H1 (cell line): Measurements from ENCODE around the gene PRKAR1B. TPM values are rescaled to one million over a fixed set of nuclear protein-coding genes. Genes with fewer than 3 reads are reported as not detected.

ENCODE experiments used
- CTCF ChIA-PET: fragments of 300-600 bp; sonication (Branson Sonifier 250); formaldehyde crosslinking; loops from one replicate; lab custom pipeline; 2021; ENCODE audit not compliant: partially characterized antibody; lab: Charles Lee
- POLR2A ChIA-PET: fragments of 300-600 bp; sonication (Branson Sonifier 250); formaldehyde crosslinking; loops from one replicate; lab custom pipeline; 2021; ENCODE audit warnings: inconsistent platforms; ENCODE audit not compliant: partially characterized antibody; lab: Charles Lee
- DNase-seq, 2 experiments: peaks; one replicate each; pipeline versions ENCODE4 v3.0.0 to v3.0.0-alpha.2; 2010 to 2022; ENCODE audit warnings: low spot score in 2 of 2, low read depth in 1 of 2, mixed read lengths in 1 of 2
- FAIRE-seq: peaks from 2 replicates; lab custom pipeline; 2011; peaks lifted over from hg19 to GRCh38; lab: Jason Lieb, UNC
- H2AFZ ChIP-seq: 2 replicates; pipeline ENCODE4 v1.8.1; 2012; ENCODE audit warnings: low read length, inconsistent platforms
- H2AK5ac ChIP-seq: 2 replicates; pipeline ENCODE4 v1.6.1; 2013; ENCODE audit warnings: low read depth, low read length
- H2BK120ac ChIP-seq: replicated peaks from 2 replicates; pipeline ENCODE3; 2013; ENCODE audit warnings: low read depth, low read length, inconsistent platforms
- H2BK12ac ChIP-seq: 2 replicates; pipeline ENCODE4 v1.6.1; 2013; ENCODE audit warnings: low read depth, low read length
- H2BK15ac ChIP-seq: 2 replicates; pipeline ENCODE4 v1.6.1; 2013; ENCODE audit warnings: low read length
- H2BK20ac ChIP-seq: 2 replicates; pipeline ENCODE4 v1.6.1; 2013; ENCODE audit warnings: low read length
- H2BK5ac ChIP-seq: 2 replicates; pipeline ENCODE4 v1.6.1; 2013; ENCODE audit warnings: low read depth, low read length
- H3K14ac ChIP-seq: 2 replicates; pipeline ENCODE4 v1.6.1; 2013; ENCODE audit warnings: inconsistent platforms; ENCODE audit not compliant: insufficient read length
- H3K18ac ChIP-seq: 2 replicates; pipeline ENCODE4 v1.6.1; 2013; ENCODE audit warnings: low read length; ENCODE audit errors: extremely low read depth
- H3K23ac ChIP-seq: 2 replicates; pipeline ENCODE4 v1.6.1; 2013; ENCODE audit warnings: inconsistent platforms; ENCODE audit not compliant: insufficient read length
- H3K23me2 ChIP-seq: 2 replicates; pipeline ENCODE4 v1.6.1; 2013; ENCODE audit warnings: low read depth, low read length
- H3K27ac ChIP-seq: 2 replicates; pipeline ENCODE4 v1.6.1; 2011; ENCODE audit warnings: low read depth, low read length, inconsistent platforms
- H3K27me3 ChIP-seq, 4 experiments: replicated peaks in 1 of 4; 1 replicate in 1 of 4; 2 replicates in 3 of 4; pipeline versions ENCODE4 v1.6.1 to v1.8.1; 2011 to 2013; ENCODE audit warnings: low read length in 3 of 4, mild to moderate bottlenecking in 3 of 4, inconsistent platforms in 2 of 4, mixed read lengths in 2 of 4, moderate library complexity in 1 of 4; ENCODE audit not compliant: control insufficient read depth in 3 of 4, insufficient read depth in 3 of 4; ENCODE audit errors: extremely low read depth in 1 of 4
- H3K36me3 ChIP-seq, 4 experiments: 2 replicates each; pipeline versions ENCODE4 v1.6.1 to v1.8.1; 2011 to 2013; ENCODE audit warnings: mild to moderate bottlenecking in 4 of 4, low read length in 3 of 4, moderate library complexity in 2 of 4, control low read depth in 1 of 4, inconsistent platforms in 1 of 4; ENCODE audit not compliant: insufficient read depth in 4 of 4, control insufficient read depth in 2 of 4
- H3K4ac ChIP-seq: replicated peaks from 2 replicates; pipeline ENCODE3; 2013; ENCODE audit warnings: low read length, low read depth, mixed read lengths, inconsistent platforms; ENCODE audit not compliant: insufficient read length
- H3K4me1 ChIP-seq, 4 experiments: replicated peaks in 1 of 4; 1 replicate in 1 of 4; 2 replicates in 3 of 4; pipeline versions ENCODE4 v1.6.1 to v1.8.1; 2011 to 2013; ENCODE audit warnings: low read length in 3 of 4, inconsistent platforms in 2 of 4, mixed read lengths in 1 of 4; ENCODE audit not compliant: insufficient read depth in 4 of 4, control insufficient read depth in 3 of 4
- H3K4me2 ChIP-seq, 2 experiments: 2 replicates each; pipeline versions ENCODE4 v1.6.1 to v1.8.1; 2011 to 2013; ENCODE audit warnings: low read depth in 2 of 2, low read length in 2 of 2, control low read depth in 1 of 2, inconsistent platforms in 1 of 2, mild to moderate bottlenecking in 1 of 2; ENCODE audit not compliant: insufficient read depth in 1 of 2
- H3K4me3 ChIP-seq, 4 experiments: fragments of 200-600, 300-600 bp in 1 of 4; sonication (generic), shearing (Covaris generic), sonication (Bioruptor Twin) in 1 of 4; 2 replicates each; pipeline versions ENCODE4 v1.5.1 to v1.8.1; 2011 to 2016; ENCODE audit warnings: low read length in 4 of 4, low read depth in 3 of 4, control low read depth in 2 of 4, inconsistent platforms in 2 of 4, mild to moderate bottlenecking in 2 of 4, mixed read lengths in 1 of 4, moderate library complexity in 1 of 4; ENCODE audit not compliant: insufficient read depth in 2 of 4; ENCODE audit errors: extremely low read depth in 1 of 4
- H3K56ac ChIP-seq: replicated peaks from 2 replicates; pipeline ENCODE3; 2013; ENCODE audit warnings: low read depth, mild to moderate bottlenecking, mixed read lengths, low read length, inconsistent platforms; ENCODE audit not compliant: insufficient read length
- H3K79me1 ChIP-seq: 2 replicates; pipeline ENCODE4 v1.6.1; 2013; ENCODE audit warnings: low read depth, low read length, control low read depth
- H3K79me2 ChIP-seq, 2 experiments: 2 replicates each; pipeline versions ENCODE4 v1.6.1 to v1.8.1; 2012 to 2013; ENCODE audit warnings: low read length in 2 of 2, mild to moderate bottlenecking in 2 of 2, inconsistent platforms in 1 of 2; ENCODE audit not compliant: insufficient read depth in 2 of 2, control insufficient read depth in 1 of 2
- H3K9ac ChIP-seq, 4 experiments: replicated peaks in 1 of 4; 1 replicate in 1 of 4; 2 replicates in 3 of 4; pipeline versions ENCODE4 v1.6.1 to v1.8.1; 2011 to 2013; ENCODE audit warnings: low read depth in 3 of 4, low read length in 3 of 4, control low read depth in 2 of 4, mild to moderate bottlenecking in 2 of 4, moderate library complexity in 2 of 4, inconsistent platforms in 1 of 4; ENCODE audit errors: extremely low read depth in 1 of 4
- H3K9me3 ChIP-seq, 2 experiments: 2 replicates each; pipeline versions ENCODE4 v1.6.1 to v1.8.1; 2012 to 2013; ENCODE audit warnings: mild to moderate bottlenecking in 2 of 2, moderate library complexity in 2 of 2, control low read depth in 1 of 2, inconsistent platforms in 1 of 2, low read depth in 1 of 2, low read length in 1 of 2, mixed read lengths in 1 of 2; ENCODE audit not compliant: insufficient read depth in 2 of 2
- H4K20me1 ChIP-seq, 2 experiments: replicated peaks in 1 of 2; 2 replicates each; pipeline versions ENCODE3 to v1.8.1; 2011 to 2013; ENCODE audit warnings: inconsistent platforms in 2 of 2, low read length in 2 of 2, mild to moderate bottlenecking in 1 of 2; ENCODE audit not compliant: insufficient read depth in 2 of 2, control insufficient read depth in 1 of 2
- H4K5ac ChIP-seq: 2 replicates; pipeline ENCODE4 v1.6.1; 2013; ENCODE audit warnings: low read length, low read depth, mixed read lengths, inconsistent platforms; ENCODE audit not compliant: insufficient read length
- H4K8ac ChIP-seq: 2 replicates; pipeline ENCODE4 v1.8.0; 2013; ENCODE audit warnings: mild to moderate bottlenecking, moderate library complexity, low read length, inconsistent platforms; ENCODE audit not compliant: insufficient read depth; ENCODE audit errors: extremely low read depth
- H4K91ac ChIP-seq: replicated peaks from 2 replicates; pipeline ENCODE3; 2013; ENCODE audit warnings: low read length, mixed read lengths, inconsistent platforms; ENCODE audit not compliant: insufficient read length
- EGR1 ChIP-seq: IDR thresholded peaks from 2 replicates; pipeline ENCODE4 v1.6.1; 2011; ENCODE audit warnings: low read depth, low read length, borderline replicate concordance
- KDM5A ChIP-seq: fragments of 200-600 bp; IDR thresholded peaks from 2 replicates; pipeline ENCODE4 v1.7.1; 2012; ENCODE audit warnings: mild to moderate bottlenecking, low read length, inconsistent platforms, mixed read lengths
- POLR2AphosphoS5 ChIP-seq: IDR thresholded peaks from 2 replicates; pipeline ENCODE4 v1.6.1; 2011; ENCODE audit warnings: low read depth, low read length
- WGBS, 2 experiments: shearing (Covaris generic) in 1 of 2; methylation state at CpG; one replicate each; pipeline versions ENCODE4 v1.1.6 to v1.1.7; 2013 to 2015; ENCODE audit warnings: low lambda C conversion rate in 2 of 2, mixed read lengths in 2 of 2, inconsistent platforms in 1 of 2, low coverage in 1 of 2, missing lambda C conversion rate in 1 of 2; ENCODE audit not compliant: insufficient replicate concordance in 2 of 2, insufficient coverage in 1 of 2, insufficient read length in 1 of 2; ENCODE audit errors: extremely low coverage in 1 of 2, missing lambda C conversion rate in 1 of 2; 5-methylcytosine and 5-hydroxymethylcytosine counted together
- long read RNA-seq, 2 experiments: library from RNA in 1 of 2; library from capped mRNA in 1 of 2; stranded (forward); transcript quantifications; one replicate each; pipeline ENCODE4 v2.0.0, GENCODE V29; 2021; ENCODE audit warnings: inconsistent platforms in 1 of 2
- polyA minus RNA-seq, 3 experiments: library from RNA; depleted of rRNA, polyadenylated mRNA; stranded (reverse); fragments of >200 nt; gene quantifications; 1 replicate in 2 of 3; 2 replicates in 1 of 3; pipeline ENCODE4 v1.2.3, GENCODE V29; 2011
- polyA plus RNA-seq, 7 experiments: library from polyadenylated mRNA; depleted of rRNA in 3 of 7; stranded (reverse) in 5 of 7; unstranded in 2 of 7; fragments of >200 nt in 5 of 7; fragments of 200-250 nt in 2 of 7; gene quantifications; 1 replicate in 5 of 7; 2 replicates in 1 of 7; 4 replicates in 1 of 7; pipeline versions ENCODE4 v1.2.1 to v1.2.3, GENCODE V29; 2011 to 2013; ENCODE audit warnings: missing spikeins in 2 of 7, mixed read lengths in 2 of 7
- total RNA-seq: library from RNA; stranded (reverse); fragmentation: NEBNext Ultra II Directional; extraction: Animal tissue kit (Norgen Biotek cat#: 25700); gene quantifications from 2 replicates; pipeline ENCODE4 v1.2.1, GENCODE V29; 2021
- TF ChIP-seq, protein P1 (sequence below): IDR thresholded peaks from 2 replicates; pipeline ENCODE4 v1.6.1; 2011; ENCODE audit warnings: low read length, improper control_type of control experiment
- TF ChIP-seq, protein P2 (sequence below): IDR thresholded peaks from 2 replicates; pipeline ENCODE4 v1.6.1; 2012; ENCODE audit warnings: inconsistent platforms
- TF ChIP-seq, protein P3 (sequence below): IDR thresholded peaks from 2 replicates; pipeline ENCODE4 v1.6.1; 2011; ENCODE audit warnings: low read depth, mild to moderate bottlenecking, low read length; ENCODE audit not compliant: insufficient read depth

PRKAR1B gene
- 55.7 and 58.0 TPM in 2 replicates for total RNA-seq
- polyA plus RNA-seq (2011; rRNA removed) = 12.3 and 23.2 TPM in 2 replicates
- 25.3 TPM for polyA plus RNA-seq (2011; cell fraction: cytosol; rRNA removed)
- 30.8 TPM for polyA plus RNA-seq (2011; cell fraction: nucleus; rRNA removed)
- 43.9 to 55.5 TPM (median 53.2 TPM) in 4 replicates for polyA plus RNA-seq (2012, experiment 1 of 2)
- polyA plus RNA-seq (2012, experiment 2 of 2) = 35.0 TPM
- polyA plus RNA-seq (2013, experiment 1 of 2) = 18.5 TPM
- polyA plus RNA-seq (2013, experiment 2 of 2) = 19.0 TPM
- polyA minus RNA-seq (2011; rRNA and poly(A)+ RNA removed) = 43.0 and 43.2 TPM in 2 replicates
- polyA minus RNA-seq (2011; cell fraction: cytosol; rRNA and poly(A)+ RNA removed) = 28.6 TPM
- 22.1 TPM for polyA minus RNA-seq (2011; cell fraction: nucleus; rRNA and poly(A)+ RNA removed)
- long read RNA-seq, experiment 1, transcript PRKAR1B-203 (11 exons, 1,917 nt) = major isoform, 7 of 46 reads
- long read RNA-seq, experiment 1, partial matches to known transcripts = 19 of 46 reads
- long read RNA-seq, experiment 1, other reads (novel, unspliced or antisense) = 18 of 46 reads
- long read RNA-seq, experiment 2, transcript PRKAR1B-203 (11 exons, 1,917 nt) = major isoform, 6 of 26 reads
- long read RNA-seq, experiment 2, partial matches to known transcripts = 10 of 26 reads
- long read RNA-seq, experiment 2, other reads (novel, unspliced or antisense) = 9 of 26 reads

DNA sequence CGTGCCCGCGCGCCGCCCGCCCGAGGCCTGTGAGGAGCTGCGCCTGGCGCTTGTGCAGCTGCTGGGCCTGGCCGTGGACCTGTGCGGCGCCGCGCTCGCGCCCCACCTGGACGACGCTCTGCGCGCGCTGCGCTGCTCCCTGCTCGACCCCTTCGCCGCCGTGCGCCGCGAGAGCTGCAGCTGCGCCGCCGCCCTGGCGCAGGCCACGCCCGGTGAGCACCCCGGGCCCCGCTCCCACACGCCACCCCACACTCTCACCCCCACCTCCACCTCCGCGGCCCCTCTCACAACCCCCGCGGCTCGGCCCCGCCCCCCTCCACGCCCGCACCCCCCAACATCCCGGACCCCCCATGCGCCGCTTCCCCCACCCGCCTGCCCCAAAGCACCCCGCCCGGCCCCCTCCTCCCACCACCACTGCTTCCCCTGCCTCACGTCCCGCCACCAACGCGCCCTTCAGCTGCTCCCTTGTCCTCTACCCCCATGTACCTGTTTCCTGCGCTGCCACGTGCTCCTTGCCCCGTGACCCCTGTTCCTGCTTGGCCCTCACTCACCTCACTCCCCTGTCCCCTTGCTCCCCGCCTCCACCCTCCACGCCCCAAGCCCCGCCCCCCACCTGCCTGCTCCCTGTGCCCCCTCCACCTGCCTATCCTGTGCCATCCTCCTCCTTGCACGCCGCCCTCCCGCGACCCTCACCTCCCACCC is at the start of gene PRKAR1B:
Gene PRKAR1B (minus strand): TSS at position 178 of the 702 bp plus-strand sequence. CDS start 15,776 bp downstream, outside the sequence.
- ChIA-PET POLR2A (interaction anchor here (0.7 to 1.2 kb wide), 3 partner anchors 9 to 11 kb away, joined by 3 to 4 read pairs (median 3); no protein-coding TSS in a partner anchor), CTCF (interaction anchor here (1.5 kb wide), 2 partner anchors 57 to 91 kb away, joined by 3 read pairs; no protein-coding TSS in a partner anchor)
- H2BK120ac ChIP-seq = peak within 1 kb of the TSS; percentile 6
- H3K18ac ChIP-seq = peak within 1 kb of the TSS; percentile 78
- peak in 1 of 2 experiments; percentile 62 for DNase-seq
- H3K79me1 ChIP-seq = peaks cover 22% of the 10 kb centered on the region
- H4K20me1 ChIP-seq = peaks cover 2 to 4% of the 10 kb centered on the region in 2 experiments
- H3K9me3 ChIP-seq = peaks cover 22 to 30% of the 10 kb centered on the region in 2 experiments
- no peak within 1 kb of the TSS for H3K56ac ChIP-seq
- H3K4me3 ChIP-seq = peak within 1 kb of the TSS; percentile 56 to 74 (median 60)
- no peak within 1 kb of the TSS for H2BK20ac ChIP-seq
- peak within 1 kb of the TSS; percentile 99 for H4K8ac ChIP-seq
- peak within 1 kb of the TSS; percentile 71 for H4K91ac ChIP-seq
- no peak within 1 kb of the TSS for H2BK15ac ChIP-seq
- H3K27me3 ChIP-seq = no peaks in the 10 kb centered on the region
- peak within 1 kb of the TSS; percentile 59 for H4K5ac ChIP-seq
- 0 out of 2 replicates have a peak within 1 kb of the TSS, but pooled peaks have one; percentile 61 for H2AK5ac ChIP-seq
- no peak within 1 kb of the TSS for H2AFZ ChIP-seq
- H3K36me3 ChIP-seq = peaks cover 0 to 43% (median 21%) of the 10 kb centered on the region in 4 experiments; a peak in 7 of 8 replicates
- peak within 1 kb of the TSS; percentile 13 for H3K4ac ChIP-seq
- no peak within 1 kb of the TSS for H3K14ac ChIP-seq
- H3K23ac ChIP-seq = no peak within 1 kb of the TSS
- peak within 1 kb of the TSS; percentile 48 to 84 (median 72) for H3K9ac ChIP-seq
- peaks cover 10 to 75% of the 10 kb centered on the region in 2 experiments for H3K79me2 ChIP-seq
- H3K4me1 ChIP-seq = peaks cover 0 to 15% (median 5%) of the 10 kb centered on the region in 4 experiments; a peak in 5 of 7 replicates
- no peak for FAIRE-seq
- 3% methylated on average over 14 of the region's 66 CpGs; no CpG with 5 or more reads in 1 of the 2 experiments for WGBS, 2 experiments
- H3K23me2 ChIP-seq = peaks cover 3% of the 10 kb centered on the region; the same call in 1 of the 2 replicates
- peak within 1 kb of the TSS; percentile 81 to 85 for H3K4me2 ChIP-seq
- H3K27ac ChIP-seq = no peak within 1 kb of the TSS; the same call in 1 of the 2 replicates
- no peak within 1 kb of the TSS for H2BK12ac ChIP-seq
- peak within 1 kb of the TSS; percentile 88; the same call in 1 of the 2 replicates for H2BK5ac ChIP-seq
- TF ChIP-seq KDM5A = no peak
- TF ChIP-seq POLR2AphosphoS5 = peak; percentile 45; the same call in 1 of the 2 replicates
- TF ChIP-seq, protein P1, sequence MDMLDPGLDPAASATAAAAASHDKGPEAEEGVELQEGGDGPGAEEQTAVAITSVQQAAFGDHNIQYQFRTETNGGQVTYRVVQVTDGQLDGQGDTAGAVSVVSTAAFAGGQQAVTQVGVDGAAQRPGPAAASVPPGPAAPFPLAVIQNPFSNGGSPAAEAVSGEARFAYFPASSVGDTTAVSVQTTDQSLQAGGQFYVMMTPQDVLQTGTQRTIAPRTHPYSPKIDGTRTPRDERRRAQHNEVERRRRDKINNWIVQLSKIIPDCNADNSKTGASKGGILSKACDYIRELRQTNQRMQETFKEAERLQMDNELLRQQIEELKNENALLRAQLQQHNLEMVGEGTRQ = peak; percentile 53; the same call in 1 of the 2 replicates
- TF ChIP-seq, protein P2, sequence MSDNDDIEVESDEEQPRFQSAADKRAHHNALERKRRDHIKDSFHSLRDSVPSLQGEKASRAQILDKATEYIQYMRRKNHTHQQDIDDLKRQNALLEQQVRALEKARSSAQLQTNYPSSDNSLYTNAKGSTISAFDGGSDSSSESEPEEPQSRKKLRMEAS = peak; percentile 95
- TF ChIP-seq EGR1 = no peak
- TF ChIP-seq, protein P3, sequence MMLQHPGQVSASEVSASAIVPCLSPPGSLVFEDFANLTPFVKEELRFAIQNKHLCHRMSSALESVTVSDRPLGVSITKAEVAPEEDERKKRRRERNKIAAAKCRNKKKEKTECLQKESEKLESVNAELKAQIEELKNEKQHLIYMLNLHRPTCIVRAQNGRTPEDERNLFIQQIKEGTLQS = no peak
